Nephron progenitor cell (in vitro differentiated cells): Measurements from ENCODE around the gene NACAD.

Experiments
- DNase-seq: peaks from one replicate; pipeline ENCODE4 v3.0.0; 2021
- H3K27ac Mint-ChIP-seq: 2 replicates; pipeline ENCODE4 v1.8.0; 2021; ENCODE audit warnings: mild to moderate bottlenecking, moderate library complexity, mixed read lengths
- H3K27me3 Mint-ChIP-seq: 2 replicates; pipeline ENCODE4 v1.8.0; 2021; ENCODE audit warnings: mild to moderate bottlenecking, low read depth, mixed read lengths; ENCODE audit not compliant: poor library complexity
- H3K36me3 Mint-ChIP-seq: 2 replicates; pipeline ENCODE4 v1.8.0; 2021; ENCODE audit warnings: low read depth, mixed read lengths
- H3K4me1 Mint-ChIP-seq: 2 replicates; pipeline ENCODE4 v1.8.0; 2021; ENCODE audit warnings: mixed read lengths
- H3K4me3 Mint-ChIP-seq: 2 replicates; pipeline ENCODE4 v1.8.0; 2021; ENCODE audit warnings: mild to moderate bottlenecking, moderate library complexity, mixed read lengths
- H3K9me3 Mint-ChIP-seq: 2 replicates; pipeline ENCODE4 v1.8.0; 2021; ENCODE audit warnings: mild to moderate bottlenecking, moderate library complexity, mixed read lengths
- CTCF ChIP-seq: fragments of 200-600 bp; sonication (generic); IDR thresholded peaks from 2 replicates; pipeline ENCODE4 v1.5.0; 2021; ENCODE audit warnings: antibody characterized with exemption

The NACAD gene

GRCh38 chr7:45126201-45126600 is 37.4 kb upstream of the NACAD start:
- Mint-ChIP-seq H3K36me3 (no peaks in the 10 kb centered on the region), H3K27ac (no peak overlapping the region), H3K27me3 (peaks cover 11% of the 10 kb centered on the region), H3K9me3 (no peaks in the 10 kb centered on the region), H3K4me1 (peaks cover 15% of the 10 kb centered on the region), H3K4me3 (no peak overlapping the region)
- DNase-seq: no peak
- TF ChIP-seq CTCF: no peak

- no peak for TF ChIP-seq CTCF
- Mint-ChIP-seq H3K9me3 (no peaks in the 10 kb centered on the region), H3K4me3 (no peak overlapping the region), H3K4me1 (peaks cover 12% of the 10 kb centered on the region), H3K27ac (no peak overlapping the region), H3K27me3 (peaks cover 15% of the 10 kb centered on the region), H3K36me3 (no peaks in the 10 kb centered on the region)
- no peak for DNase-seq
These were observed 36.6 kb upstream of the NACAD start for GRCh38 chr7:45125193-45125904.

GRCh38 chr7:45123913-45124710 is 35.3 kb upstream of the NACAD start:
- no peaks in the 10 kb centered on the region for H3K9me3 Mint-ChIP-seq
- no peak for DNase-seq
- no peak overlapping the region for H3K27ac Mint-ChIP-seq
- peaks cover 13% of the 10 kb centered on the region for H3K4me1 Mint-ChIP-seq
- H3K4me3 Mint-ChIP-seq: no peak overlapping the region
- no peaks in the 10 kb centered on the region for H3K36me3 Mint-ChIP-seq
- no peak for TF ChIP-seq CTCF
- peaks cover 20% of the 10 kb centered on the region for H3K27me3 Mint-ChIP-seq

GRCh38 chr7:45122975-45123860 is 34.4 kb upstream of the NACAD start:
- Mint-ChIP-seq H3K27ac (no peak overlapping the region), H3K36me3 (no peaks in the 10 kb centered on the region), H3K4me3 (no peak overlapping the region), H3K4me1 (peaks cover 19% of the 10 kb centered on the region), H3K27me3 (peaks cover 26% of the 10 kb centered on the region), H3K9me3 (no peaks in the 10 kb centered on the region)
- no peak for TF ChIP-seq CTCF
- no peak for DNase-seq

- no peak for TF ChIP-seq CTCF
- no peak overlapping the region for H3K4me3 Mint-ChIP-seq
- no peaks in the 10 kb centered on the region for H3K36me3 Mint-ChIP-seq
- H3K27ac Mint-ChIP-seq: no peak overlapping the region
- H3K9me3 Mint-ChIP-seq: no peaks in the 10 kb centered on the region
- DNase-seq: no peak
- peaks cover 55% of the 10 kb centered on the region for H3K27me3 Mint-ChIP-seq
- peaks cover 12% of the 10 kb centered on the region for H3K4me1 Mint-ChIP-seq
These were observed 30.8 kb upstream of the NACAD start for GRCh38 chr7:45119550-45119949.
